Stimulated activated CD4-positive, alpha-beta T cell treated with anti-CD3 and anti-CD28 coated beads, Interleukin-12 subunit alpha, Interleukin-12 subunit beta, amount 100 ng/mL, for 48 hours (primary cell): ENCODE data around the gene RILPL1.
"Not testable (repeated sequence)": the region's sequence is repeated elsewhere in the genome, so short reads cannot be mapped to it uniquely, and the experiment has no call there.

Experiments used
- DNase-seq, 3 donors: peaks; one replicate each; pipeline ENCODE4 v3.0.0-alpha.2; 2020; ENCODE audit warnings: low read depth in 2 of 3, low spot score in 1 of 3

Gene RILPL1

DNA sequence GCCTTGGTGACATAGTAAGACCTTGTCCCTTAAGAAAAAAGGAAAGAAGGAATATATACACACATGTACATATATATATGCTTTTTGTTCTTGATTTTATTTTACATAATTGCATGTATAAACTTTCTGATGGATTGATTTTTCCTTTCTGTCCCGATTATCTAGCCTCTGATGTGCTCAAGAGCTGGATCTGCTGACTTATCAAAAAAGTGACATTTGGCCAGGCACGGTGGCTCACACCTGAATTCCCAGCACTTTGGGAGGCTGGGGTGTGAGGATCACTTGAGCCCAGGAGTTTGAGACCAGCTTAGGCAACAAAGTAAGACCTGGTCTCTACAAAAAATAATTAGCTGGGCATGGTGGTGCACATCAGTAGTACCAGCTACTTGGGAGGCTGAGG lies 63.5 kb downstream of the RILPL1 start:
- DNase-seq, result no peak

DNA sequence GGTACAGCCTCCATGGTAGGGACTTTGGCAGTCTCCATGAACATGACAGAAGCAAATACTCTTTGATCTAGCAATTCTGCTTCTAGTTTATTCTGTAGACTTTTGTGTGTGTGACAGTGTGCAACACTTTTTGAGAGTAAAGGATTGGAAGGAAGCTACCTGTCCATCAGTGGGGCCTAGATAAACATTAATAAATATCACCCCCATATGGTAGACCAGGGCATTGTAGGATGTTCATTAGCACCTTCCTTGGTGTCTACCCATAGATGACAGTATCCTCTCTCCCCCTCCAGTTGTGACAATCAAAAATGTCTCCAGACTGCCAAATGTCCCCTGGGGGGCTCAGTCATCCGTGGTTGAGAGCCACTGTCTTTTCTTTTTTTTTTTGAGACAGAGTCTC lies 64.7 kb downstream of the RILPL1 start:
- DNase-seq, result no peak

DNA sequence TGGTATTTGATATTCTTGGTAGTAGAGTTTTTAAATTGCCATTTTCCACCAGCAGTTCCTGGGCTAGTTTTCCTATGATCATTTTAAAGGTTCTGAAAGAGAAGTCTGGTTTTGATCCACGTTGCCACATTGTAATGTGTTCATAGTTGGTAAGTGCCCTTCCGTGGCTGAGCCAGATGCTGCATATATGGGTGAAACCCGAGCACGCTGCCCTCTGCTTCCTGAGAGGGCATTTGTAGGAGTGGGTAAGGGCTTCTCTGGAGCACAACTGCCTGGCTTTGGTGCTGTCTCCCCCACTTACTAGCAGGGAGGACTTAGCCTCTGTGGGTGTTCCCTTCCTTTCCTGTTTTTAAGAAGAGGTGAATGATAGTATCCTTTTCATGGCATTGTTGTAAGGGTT lies 68.4 kb downstream of the RILPL1 start:
- DNase-seq, result no peak

DNA sequence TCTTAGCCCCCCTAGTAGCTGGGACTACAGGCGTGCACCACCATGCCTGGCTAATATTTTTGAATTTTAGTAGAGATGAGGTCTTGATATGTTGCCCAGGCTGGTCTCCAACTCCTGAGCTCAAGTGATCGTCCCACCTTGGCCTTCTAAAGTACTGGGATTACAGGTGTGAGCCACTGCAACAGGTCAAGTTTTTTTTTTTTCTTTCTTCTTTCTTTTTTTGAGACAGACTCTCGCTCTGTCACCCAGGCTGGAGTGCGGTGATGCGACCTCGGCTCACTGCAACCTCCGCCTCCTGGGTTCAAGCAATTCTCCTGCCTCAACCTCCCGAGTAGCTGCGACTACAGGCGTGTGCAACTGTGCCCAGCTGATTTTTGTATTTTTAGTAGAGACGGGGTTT lies 70.3 kb downstream of the RILPL1 start:
- DNase-seq, result not testable (repeated sequence)

DNA sequence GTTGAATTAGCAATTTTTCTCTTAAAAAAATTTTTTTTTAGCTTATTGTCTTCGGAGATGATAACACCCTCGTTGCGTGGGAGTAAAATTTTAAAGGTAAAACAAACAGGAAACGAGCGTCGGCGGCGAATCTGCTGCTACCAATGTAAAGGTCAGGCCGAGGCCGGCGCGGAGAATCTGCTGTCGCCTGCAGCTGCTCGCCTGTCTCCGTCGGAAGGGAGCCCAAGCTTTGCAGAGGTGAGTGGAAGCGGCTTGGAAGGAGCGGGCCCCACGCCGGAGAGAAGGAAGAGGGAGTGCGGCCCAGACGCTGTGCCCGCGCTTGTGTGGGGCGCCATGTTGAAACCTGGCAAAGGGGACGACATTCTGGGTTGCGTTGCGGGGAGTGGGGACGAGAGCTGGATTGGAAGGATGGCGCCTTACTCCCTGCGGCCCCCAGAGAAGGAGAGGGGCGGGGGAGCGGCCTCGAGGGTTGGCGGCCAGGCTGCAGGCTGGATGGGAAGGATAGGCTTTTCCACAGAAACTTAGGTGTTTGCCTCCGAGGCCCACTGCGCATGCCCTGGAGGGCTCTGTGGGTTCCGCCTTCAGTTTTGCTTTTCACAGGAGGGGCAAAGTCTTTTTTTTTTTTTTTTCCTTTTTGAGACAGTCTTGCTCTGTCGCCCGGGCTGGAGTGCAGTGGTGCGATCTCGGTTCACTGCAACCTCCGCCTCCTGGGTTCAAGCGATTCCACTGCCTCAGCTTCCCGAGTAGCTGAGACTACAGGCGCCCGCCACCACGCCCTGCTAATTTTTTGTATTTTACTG lies 75.3 kb downstream of the RILPL1 start, which contains the start of gene SNRNP35:
TSS of gene SNRNP35 (plus strand) at position 160 of the 800 bp plus-strand sequence. CDS start 7,402 bp downstream, outside the sequence.
- DNase-seq, result peak; percentile 58 to 73 (median 71)

DNA sequence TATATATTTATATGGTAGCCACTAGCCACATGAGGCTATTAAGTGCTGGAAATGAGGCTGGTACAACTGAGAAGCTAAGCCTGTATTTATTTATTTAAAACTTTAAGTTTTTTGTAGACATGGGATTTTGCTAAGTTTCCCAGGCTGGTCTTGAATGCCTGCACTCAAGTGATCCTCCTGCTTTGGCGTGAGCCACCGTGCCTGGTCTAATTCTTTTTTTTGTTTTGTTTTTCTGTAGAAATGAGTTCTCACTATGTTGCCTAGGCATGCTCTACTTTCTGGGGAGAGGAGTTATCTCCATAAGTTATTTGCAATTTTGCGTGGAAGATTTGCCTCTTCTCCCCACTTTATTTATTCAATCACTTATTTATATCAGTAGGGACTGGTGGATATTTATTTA lies 80.4 kb downstream of the RILPL1 start:
- DNase-seq, result no peak

DNA sequence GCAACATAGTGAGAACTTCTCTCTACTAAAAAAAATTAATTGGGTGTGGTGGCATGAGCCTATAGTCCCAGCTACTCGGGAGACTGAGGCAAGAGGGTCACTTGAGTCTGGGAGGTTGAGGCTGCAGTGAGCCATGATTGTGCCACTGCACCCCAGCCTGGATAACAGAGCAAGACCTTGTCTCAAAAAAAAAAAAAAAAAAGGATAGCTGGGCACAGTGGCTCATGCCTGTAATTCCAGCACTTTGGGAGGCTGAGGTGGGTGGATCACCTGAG lies 81.3 kb downstream of the RILPL1 start:
- not testable (repeated sequence) for DNase-seq

DNA sequence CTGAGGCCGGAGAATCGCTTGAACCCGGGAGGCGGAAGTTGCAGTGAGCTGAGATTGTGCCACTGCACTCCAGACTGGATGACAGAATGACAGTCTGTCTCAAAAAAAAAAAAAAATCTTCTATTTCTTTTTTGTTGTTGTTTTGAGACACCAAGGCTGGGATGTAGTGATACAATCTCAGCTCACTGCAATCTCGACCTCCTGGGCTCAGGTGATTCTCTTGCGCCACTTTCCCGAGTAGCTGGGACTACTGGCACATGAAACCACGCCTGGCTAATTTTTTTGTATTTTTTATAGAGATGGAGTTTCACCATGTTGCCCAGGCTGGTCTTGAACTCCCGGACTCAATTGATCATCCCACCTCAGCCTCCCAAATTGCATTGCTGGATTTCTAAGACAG lies 82.9 kb downstream of the RILPL1 start:
- DNase-seq, result no peak

DNA sequence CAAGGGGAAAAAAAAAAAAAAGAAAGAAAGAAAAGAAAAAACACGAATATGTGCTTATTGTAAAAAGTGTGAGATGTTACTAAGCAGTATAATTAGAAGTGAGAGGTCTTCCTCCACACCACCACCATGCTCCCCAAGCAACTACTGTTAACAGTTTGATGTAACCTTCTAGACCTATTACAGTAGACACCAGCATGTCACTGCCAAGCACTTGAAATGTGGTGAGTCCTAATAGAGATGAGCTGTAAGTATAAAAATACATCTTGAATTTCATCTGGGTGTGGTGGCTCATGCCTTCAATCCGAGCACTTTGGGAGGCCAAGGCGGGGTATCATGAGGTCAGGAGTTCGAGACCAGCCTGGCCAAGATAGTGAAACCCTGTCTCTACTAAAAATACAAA lies 83.7 kb downstream of the RILPL1 start:
- no peak for DNase-seq

DNA sequence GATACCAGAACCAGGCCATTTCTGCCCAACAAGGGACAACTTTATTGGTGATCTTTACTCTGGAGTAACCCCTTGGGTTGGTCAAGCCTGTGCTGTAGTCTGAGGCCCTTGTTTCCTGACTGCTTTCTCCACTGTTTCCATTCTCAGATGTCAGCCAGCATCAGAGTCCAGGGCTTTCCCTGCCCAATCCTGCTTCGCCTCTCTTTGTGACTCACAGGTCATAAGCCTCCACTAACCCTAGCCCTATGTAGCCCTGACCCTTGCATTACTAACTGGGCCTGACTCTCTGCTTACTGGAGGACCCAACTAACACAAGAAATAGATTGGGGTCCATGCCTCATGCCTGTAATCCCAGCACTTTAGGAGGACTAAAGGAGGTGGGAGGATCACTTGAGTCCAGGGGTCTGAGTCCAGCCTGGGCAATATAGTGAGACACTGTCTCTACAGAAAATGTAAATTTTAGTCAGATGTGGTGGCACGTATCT lies 84.2 kb downstream of the RILPL1 start:
- no peak for DNase-seq

DNA sequence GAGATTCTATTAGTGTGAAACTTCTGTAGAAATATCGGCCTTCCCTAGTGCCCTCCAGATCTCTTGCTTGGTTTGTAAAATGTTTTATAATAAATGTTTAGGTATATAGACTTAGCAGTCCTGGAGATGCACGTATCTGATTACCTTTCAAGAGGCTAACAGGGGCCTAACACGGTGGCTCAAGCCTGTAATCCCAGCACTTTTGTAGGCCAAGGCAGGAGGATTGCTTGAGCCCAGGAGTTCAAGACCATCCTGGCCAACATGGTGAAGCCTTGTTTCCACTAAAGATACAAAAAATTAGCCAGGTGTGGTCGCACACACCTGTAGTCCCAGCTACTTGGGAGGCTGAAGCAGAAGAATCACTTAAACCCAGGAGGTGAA lies 87.2 kb downstream of the RILPL1 start:
- no peak for DNase-seq

DNA sequence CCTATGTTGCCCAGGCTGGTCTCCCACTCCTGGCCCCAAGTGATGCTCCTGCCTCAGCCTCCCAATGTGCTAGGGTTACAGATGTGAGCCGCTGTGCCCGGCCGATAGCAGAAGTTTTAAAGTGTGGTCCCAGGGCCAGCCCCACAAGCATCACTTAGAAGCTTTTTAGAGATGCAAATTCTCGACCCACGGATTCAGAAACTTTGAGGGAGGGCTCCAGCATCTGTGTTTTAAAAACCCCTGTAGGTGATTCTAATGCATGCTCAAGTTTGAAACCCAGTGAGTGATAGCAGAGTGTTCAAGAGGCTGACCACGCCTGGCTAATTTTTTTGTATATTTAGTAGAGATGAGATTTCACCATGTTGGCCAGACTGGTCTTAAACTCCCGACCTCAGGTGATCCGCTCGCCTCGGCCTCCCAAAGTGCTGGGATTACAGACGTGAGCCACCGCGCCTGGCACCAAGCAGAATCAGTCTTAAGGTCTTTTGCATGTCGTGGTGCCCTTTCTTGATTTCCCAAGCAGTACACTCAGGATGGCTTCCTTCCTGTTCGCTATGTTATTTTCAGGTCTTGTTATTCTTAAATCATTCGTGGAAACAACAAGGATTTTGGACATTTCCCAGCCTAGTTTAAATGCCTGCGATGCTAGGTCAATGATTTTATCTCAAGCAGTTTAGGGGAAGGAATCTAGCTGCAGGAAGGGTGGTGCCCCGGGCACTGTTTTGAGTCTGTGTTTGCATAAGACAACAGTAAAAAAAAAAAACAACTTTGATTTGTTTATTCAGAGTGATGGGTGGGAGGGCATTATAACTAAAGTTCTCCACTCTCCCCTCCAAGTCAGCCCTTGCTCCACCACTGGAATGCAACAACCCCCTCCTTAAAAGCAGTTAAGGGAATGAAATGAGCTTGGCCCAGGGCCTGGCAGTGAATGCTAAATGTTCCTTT lies 87.9 kb downstream of the RILPL1 start:
- no peak for DNase-seq

DNA sequence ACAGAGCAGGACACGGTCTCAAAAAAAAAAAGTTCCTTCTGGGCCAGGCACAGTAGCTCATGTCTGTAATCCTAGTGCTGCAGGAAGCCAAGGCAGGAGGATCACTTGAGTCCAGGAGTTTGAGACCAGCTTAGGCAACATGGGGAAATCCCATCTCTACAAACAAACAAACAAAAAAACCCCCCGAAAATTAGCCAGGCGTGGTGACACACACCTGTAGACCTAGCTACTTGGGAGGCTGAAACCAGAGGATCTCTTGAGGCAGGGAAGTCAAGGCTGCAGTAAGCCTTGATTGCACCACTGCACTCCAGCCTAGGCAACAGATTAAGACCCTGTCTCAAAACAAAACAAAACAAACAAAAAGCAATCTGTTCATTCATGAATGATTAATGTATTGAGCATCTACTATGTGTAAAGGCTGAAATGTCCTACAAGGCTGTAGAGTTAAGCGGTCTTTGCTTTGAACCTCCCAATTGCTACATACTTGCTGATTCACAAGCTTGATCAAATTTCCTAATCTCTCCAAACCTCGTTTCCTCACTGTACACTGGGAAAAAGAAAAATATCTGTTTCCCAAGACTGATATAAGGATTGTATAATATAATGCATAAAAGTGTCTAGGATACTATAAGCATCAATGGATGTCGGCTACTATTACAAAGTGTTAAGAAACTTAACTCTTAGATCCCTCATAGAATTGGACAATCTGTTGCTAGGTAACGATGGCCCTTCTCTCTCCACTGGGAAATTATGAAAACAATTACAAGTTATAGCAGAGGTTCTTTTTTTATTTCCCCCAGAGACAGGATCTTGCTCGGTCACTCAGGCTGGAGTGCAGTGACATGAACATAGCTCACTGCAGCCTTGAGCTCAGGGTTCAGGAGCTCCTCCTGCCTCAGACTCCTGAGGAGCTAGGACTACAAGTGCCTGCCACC lies 89.2 kb downstream of the RILPL1 start:
- no peak for DNase-seq

DNA sequence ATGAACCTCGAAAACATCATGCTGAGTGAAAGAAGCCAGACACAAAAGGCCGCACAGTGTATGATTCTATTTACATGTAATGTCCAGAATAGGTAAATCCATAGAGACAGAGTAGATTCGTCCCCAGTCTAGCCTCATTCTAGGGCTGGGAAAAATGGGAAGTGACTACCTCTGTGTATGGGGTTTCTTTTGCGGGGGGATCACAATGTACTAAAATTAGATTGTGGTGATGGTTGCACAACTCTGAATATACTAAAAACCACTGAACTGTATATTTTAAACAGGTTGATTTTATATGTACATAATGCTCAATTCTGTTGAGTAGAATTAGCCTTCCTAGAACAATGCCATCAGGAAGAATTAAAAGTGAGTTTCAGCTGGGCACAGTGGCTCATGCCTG lies 90.7 kb downstream of the RILPL1 start:
- no peak for DNase-seq

DNA sequence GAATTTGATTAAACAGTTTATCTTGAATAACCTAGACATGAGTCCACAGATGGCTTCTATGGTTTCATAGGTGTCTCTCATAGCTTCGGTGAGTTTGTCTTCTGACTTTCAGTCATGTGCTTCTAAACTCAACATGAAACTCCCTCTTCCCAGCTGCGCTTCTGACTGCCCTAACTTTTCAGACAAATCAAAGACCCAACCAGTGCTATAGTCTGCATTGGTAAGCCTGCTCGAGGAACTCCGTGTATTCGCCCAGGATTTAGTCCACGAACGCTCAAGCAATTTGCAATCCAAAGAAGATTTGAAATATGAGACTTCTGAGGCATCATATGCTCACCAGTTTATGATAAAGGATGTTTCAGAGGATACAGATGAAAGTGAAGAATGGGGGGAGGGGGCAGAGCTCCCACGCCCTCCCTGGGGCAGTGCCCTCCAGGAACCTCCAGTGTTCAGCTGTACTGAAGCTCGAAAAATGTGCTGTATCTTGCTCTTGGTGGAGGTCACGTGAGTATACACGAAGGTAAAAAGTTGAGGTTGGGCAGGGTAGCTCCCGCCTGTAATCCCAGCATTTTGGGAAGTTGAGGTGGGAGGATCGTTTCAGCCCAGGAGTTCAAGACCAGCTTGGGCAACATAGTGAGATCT lies 91.9 kb downstream of the RILPL1 start:
- DNase-seq, result no peak

DNA sequence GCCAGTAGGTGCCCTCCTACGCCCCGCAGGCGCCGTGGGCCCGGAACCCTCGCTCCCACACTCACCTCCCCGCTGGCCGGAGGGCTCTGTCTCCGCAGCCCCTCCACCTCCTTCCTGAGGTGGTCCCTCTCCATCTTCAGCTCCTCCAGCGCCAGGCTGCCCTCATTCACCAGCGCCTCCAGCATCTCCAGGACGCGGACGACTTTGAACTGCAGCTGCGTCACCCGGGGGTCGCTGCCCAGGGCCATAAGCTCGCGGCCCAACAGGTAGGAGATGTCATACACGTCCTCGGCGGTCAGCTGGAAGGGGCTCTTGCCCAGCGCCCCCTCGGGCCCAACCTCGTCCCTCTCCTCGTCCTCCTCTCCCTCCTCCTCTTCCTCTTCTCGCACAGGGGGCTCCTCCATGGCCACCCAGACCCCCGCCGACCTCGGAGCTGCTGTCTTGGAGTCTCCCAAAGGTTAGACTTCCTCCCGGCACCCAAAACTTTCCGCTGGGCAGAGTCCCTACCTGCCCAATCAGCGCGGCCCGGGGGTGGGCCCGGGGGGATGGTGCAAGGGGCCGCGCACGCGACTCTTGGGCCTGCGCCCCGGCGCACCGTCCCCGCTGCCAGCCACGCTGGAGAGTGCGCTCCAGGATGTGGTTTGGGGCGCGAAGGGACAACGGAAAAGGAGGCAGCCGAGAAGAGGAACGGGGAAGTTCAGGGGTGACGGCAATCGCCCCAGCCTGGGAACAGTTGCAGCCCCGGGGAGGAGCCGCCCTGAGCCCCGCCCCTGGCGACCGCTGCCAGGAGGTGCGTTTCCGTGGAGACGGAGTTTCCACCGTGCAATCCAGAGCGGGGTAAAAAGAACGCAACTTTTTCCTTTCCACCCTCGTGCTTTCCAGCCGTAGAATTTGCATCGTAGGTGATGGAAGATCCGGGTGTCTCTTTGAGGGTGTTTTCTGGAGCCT lies 97.2 kb downstream of the RILPL1 start, which contains the start of gene RILPL2:
TSS of gene RILPL2 (minus strand) at position 668 of the 948 bp plus-strand sequence. CDS start at position 404, 264 bp downstream.
- DNase-seq, result peak; percentile 91 to 94 (median 93)

DNA sequence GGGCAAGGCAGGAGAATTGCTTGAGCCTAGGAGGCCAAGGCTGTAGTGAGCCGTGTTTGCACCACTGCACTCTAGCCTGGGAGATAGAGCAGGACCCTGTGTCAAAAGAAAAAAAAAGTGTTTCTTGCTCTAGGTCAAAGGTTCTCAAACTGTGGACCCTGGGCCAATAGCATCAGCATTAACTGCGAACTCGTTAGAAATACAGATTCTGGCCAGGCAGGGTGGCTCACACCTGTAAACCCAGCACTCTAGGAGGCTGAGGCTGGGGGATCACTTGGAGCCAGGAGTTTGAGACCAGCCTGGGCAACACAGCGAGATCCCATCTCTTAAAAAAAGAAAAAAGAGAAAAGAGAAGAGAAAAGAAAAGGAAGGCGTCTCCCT lies 97.9 kb downstream of the RILPL1 start:
- DNase-seq, result no peak

DNA sequence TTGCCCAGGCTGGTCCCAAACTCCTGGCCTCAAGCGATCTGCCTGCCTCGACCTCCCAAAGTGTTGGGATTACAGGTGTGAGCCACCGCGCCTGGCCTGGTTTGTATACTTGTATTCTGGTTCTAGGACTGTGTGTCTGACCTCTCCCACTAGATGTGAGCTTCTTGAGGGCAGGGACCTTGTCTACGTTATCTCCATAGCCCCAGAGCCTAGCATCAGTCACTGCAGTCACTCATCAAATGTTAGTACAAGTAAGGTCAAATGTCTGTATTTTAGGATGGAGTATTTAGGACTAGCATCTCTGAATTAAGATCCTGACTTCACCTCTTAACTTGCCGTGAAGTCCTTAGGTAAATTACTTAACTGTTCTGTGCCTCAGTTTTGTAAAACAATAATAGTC lies 99.9 kb downstream of the RILPL1 start:
- DNase-seq, result no peak
